ENCODE data around the gene ZBTB7B.
"Not testable (repeated sequence)": the region's sequence is repeated elsewhere in the genome, so short reads cannot be mapped to it uniquely, and the experiment has no call there.

Gene ZBTB7B

GRCh38 chr1:154989195-154989860, 13.3 kb upstream of the ZBTB7B start:
- DNase-seq: no peak

- no peak for DNase-seq
These were observed 12.3 kb upstream of the ZBTB7B start for GRCh38 chr1:154990276-154990675.

GRCh38 chr1:154992721-154993571, 9.7 kb upstream of the ZBTB7B start:
- DNase-seq: no peak

- no peak for DNase-seq
These were observed 8.9 kb upstream of the ZBTB7B start, which contains the start of gene LENEP for GRCh38 chr1:154993572-154994268. LENEP (plus strand) TSS chr1:154993586; CDS start chr1:154993608, 22 bp downstream.

GRCh38 chr1:154994269-154994587, 8.4 kb upstream of the ZBTB7B start:
- DNase-seq: no peak

- no peak for DNase-seq
These were observed 8.0 kb upstream of the ZBTB7B start for GRCh38 chr1:154994591-154994990.

- DNase-seq: not testable (repeated sequence)
These were observed 7.2 kb upstream of the ZBTB7B start for GRCh38 chr1:154995301-154995983.

- no peak for DNase-seq
These were observed 5.5 kb upstream of the ZBTB7B start for GRCh38 chr1:154996966-154997701.

GRCh38 chr1:154998201-154998780, 4.3 kb upstream of the ZBTB7B start:
- DNase-seq: no peak

- DNase-seq: peak; percentile 57
These were observed 3.6 kb upstream of the ZBTB7B start for GRCh38 chr1:154998818-154999570.

GRCh38 chr1:154999571-155000410, 2.8 kb upstream of the ZBTB7B start:
- no peak for DNase-seq

GRCh38 chr1:155000411-155000725, 2.2 kb upstream of the ZBTB7B start:
- no peak for DNase-seq

- DNase-seq: peak; percentile 66
These were observed 1.7 kb upstream of the ZBTB7B start for GRCh38 chr1:155000726-155001424.

GRCh38 chr1:155001425-155001674, 1.3 kb upstream of the ZBTB7B start:
- no peak for DNase-seq

- peak; percentile 98 for DNase-seq
These were observed 733 bp upstream of the ZBTB7B start for GRCh38 chr1:155001675-155002463.

- DNase-seq: no peak
These were observed 694 bp downstream of the ZBTB7B start for GRCh38 chr1:155003227-155003765.

- no peak for DNase-seq
These were observed 1.3 kb downstream of the ZBTB7B start for GRCh38 chr1:155003766-155004351.

GRCh38 chr1:155004352-155005075, 1.9 kb downstream of the ZBTB7B start:
- no peak for DNase-seq
